Measurements from ENCODE around the gene GRIP1.

Gene GRIP1

DNA sequence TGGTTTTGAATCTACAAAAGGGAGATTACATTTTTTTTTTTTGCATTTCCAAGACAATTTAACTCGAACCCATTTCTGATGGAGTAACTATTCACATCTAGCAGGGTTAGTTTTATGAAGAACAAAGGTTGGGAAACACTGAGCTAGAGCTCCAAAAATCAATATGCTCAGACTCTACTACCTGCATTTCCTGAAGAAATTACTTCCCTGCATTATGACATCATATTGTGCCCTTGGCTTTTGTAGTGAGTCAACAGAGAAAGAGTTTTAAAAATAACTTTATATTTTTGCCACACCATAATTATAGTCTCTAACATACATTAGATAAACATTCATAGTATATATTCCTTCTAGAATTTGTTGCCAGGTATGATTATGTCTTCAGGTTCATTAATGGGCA is 14.8 kb downstream of the GRIP1 start:
- ChIA-PET CTCF (interaction anchor here (1.0 kb wide), 1 partner anchor 25 kb away, joined by 3 read pairs; no protein-coding TSS in a partner anchor), POLR2A (no interaction called here)
- DNase-seq (ENCODE audit: low read depth, low spot score), result no peak
- H3K4me3 ChIP-seq (ENCODE audit: low read depth, low read length), result no peak overlapping the region
- TF ChIP-seq, protein P1, sequence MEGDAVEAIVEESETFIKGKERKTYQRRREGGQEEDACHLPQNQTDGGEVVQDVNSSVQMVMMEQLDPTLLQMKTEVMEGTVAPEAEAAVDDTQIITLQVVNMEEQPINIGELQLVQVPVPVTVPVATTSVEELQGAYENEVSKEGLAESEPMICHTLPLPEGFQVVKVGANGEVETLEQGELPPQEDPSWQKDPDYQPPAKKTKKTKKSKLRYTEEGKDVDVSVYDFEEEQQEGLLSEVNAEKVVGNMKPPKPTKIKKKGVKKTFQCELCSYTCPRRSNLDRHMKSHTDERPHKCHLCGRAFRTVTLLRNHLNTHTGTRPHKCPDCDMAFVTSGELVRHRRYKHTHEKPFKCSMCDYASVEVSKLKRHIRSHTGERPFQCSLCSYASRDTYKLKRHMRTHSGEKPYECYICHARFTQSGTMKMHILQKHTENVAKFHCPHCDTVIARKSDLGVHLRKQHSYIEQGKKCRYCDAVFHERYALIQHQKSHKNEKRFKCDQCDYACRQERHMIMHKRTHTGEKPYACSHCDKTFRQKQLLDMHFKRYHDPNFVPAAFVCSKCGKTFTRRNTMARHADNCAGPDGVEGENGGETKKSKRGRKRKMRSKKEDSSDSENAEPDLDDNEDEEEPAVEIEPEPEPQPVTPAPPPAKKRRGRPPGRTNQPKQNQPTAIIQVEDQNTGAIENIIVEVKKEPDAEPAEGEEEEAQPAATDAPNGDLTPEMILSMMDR (IDR thresholded peaks at IDR 0.05; ENCODE audit: insufficient read depth, low read length, missing control alignments), result no peak

DNA sequence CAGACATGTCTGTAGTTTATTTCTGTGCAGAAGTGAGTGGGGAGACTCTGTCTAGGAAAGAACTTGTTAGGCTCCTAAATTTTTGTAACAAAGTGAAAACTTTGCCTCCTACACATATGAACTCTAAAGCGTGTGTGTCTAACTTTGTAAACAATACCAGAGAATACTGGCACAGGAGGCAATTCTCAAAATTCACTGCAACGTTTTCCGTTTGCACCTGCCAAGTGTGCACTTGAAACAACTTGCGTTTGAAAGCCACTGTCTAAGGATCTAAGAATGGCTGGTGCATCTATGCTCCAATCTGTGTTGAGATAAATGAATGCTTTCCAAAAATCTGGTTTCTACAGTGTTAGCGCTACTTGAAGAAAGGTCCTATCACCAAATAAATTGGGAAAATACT is 15.3 kb downstream of the GRIP1 start:
- no peak for DNase-seq (ENCODE audit: low read depth, low spot score)
- CTCF ChIA-PET, result interaction anchor here (0.7 to 1.1 kb wide), 2 partner anchors 29 to 31 kb away, joined by 3 to 4 read pairs; no protein-coding TSS in a partner anchor
- POLR2A ChIA-PET, result no interaction called here
- H3K4me3 ChIP-seq (ENCODE audit: low read depth, low read length), result no peak overlapping the region
- TF ChIP-seq, protein P1 (IDR thresholded peaks at IDR 0.05; ENCODE audit: insufficient read depth, low read length, missing control alignments), result no peak

DNA sequence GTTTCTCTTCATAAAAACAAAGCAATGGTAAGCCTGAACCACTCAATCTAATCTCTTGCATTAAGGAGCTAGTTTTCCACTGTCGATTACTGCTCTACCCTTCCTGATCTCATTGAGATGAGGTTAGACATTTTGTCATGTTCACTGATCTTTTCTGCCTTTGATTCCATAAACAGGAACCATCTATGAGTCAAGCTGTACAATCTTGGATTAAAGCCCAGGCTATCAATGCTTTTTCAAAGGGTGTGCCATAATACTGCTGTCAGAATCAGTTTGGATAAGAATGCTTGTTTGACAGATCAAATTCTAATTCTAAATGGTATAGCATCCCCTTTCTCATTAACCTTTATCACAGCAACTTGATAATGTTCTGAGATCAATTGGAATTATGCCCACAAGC is 16.1 kb downstream of the GRIP1 start:
- POLR2A ChIA-PET, result no interaction called here
- CTCF ChIA-PET, result interaction anchor here (1.1 kb wide), 1 partner anchor 31 kb away, joined by 4 read pairs; no protein-coding TSS in a partner anchor
- DNase-seq (ENCODE audit: low read depth, low spot score), result no peak
- TF ChIP-seq, protein P1 (IDR thresholded peaks at IDR 0.05; ENCODE audit: insufficient read depth, low read length, missing control alignments), result no peak
- no peak overlapping the region for H3K4me3 ChIP-seq (ENCODE audit: low read depth, low read length)

DNA sequence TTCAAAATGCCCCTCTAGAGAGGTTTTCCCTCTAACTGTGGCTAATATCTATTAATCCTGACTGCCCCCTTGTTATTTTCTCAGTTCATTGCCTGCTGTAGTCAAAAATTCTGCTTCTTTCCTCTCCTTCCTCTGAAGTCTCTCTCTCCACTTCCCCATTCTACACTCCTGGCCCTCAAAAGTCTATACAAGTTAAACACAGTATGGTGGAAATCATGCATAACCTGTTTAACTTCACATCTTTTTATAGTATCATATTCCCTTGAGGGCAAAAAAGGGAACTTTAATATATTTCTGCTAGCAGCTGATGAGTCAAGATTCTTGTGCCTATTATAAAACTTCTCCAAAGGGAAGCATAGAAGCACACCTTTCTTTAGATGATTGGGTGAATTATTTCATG is 16.7 kb downstream of the GRIP1 start:
- H3K4me3 ChIP-seq (ENCODE audit: low read depth, low read length), result no peak overlapping the region
- TF ChIP-seq, protein P1 (IDR thresholded peaks at IDR 0.05; ENCODE audit: insufficient read depth, low read length, missing control alignments), result no peak
- ChIA-PET POLR2A (no interaction called here), CTCF (interaction anchor here (1.1 kb wide), 1 partner anchor 32 kb away, joined by 4 read pairs; no protein-coding TSS in a partner anchor)
- no peak for DNase-seq (ENCODE audit: low read depth, low spot score)

DNA sequence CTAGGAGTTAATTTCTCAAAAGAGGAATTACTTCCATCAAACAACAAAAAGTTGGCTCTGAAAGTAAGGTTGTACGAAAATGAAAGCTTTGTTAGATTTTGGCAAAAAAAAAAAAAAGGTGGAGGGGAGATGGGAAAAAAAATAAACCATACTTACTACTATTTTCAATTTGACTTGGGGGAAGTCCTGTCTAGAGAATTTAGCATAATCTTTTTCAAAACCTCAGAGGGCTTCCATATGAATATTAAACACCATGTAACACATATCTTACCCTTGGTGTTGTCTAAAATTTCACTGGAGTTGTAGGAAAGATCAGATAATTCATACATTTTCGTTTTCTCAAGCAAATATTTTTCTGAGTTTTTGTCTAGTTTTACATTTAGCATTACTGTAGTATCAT is 17.5 kb downstream of the GRIP1 start:
- CTCF ChIA-PET, result no interaction called here
- DNase-seq (ENCODE audit: low read depth, low spot score), result no peak
- no peak overlapping the region for H3K4me3 ChIP-seq (ENCODE audit: low read depth, low read length)

DNA sequence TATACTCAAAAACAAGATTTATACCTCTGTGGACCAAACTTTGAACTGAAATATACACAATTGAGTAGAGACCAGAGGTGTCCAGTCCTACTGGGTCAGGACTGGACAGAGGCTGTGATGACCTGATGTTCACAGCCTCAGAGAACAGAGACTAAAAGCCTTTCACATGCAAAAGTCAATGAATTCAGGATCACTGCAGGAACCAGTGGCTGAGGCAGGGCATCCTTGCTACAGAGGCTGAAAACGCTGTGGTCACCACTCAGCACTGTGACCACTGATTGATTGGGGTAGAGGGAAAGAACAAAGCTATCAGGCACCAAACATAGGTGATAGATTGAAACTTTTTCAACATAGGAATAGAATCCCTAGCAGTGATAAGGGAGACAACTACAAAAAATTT is 25.1 kb downstream of the GRIP1 start:
- no peak overlapping the region for H3K4me3 ChIP-seq (ENCODE audit: low read depth, low read length)
- ChIA-PET POLR2A (no interaction called here), CTCF (no interaction called here)
- TF ChIP-seq, protein P1 (IDR thresholded peaks at IDR 0.05; ENCODE audit: insufficient read depth, low read length, missing control alignments), result no peak
- no peak for DNase-seq (ENCODE audit: low read depth, low spot score)

More for the DNA sequence above, 17.5 kb downstream of the GRIP1 start:
- POLR2A ChIA-PET, result no interaction called here
- TF ChIP-seq, protein P1 (IDR thresholded peaks at IDR 0.05; ENCODE audit: insufficient read depth, low read length, missing control alignments), result no peak
